ENCODE measurements around the gene OR2C3. TPM values are rescaled to one million over a fixed set of nuclear protein-coding genes. Genes with fewer than 3 reads are reported as not detected.

OR2C3 gene
- total and polyA plus RNA-seq, 2 of the 13 experiments (the other 11 are each of a cell fraction or from before 2014, with no cell fraction given), result not detected

GRCh38 chr1:247518613-247518891 is 17.7 kb downstream of the OR2C3 start (continued):
- no peak for TF ChIP-seq TRAFD1 (CRISPR knock-in tag; IDR thresholded peaks at IDR 0.05; ENCODE audit: borderline replicate concordance)
- TF ChIP-seq BCL6 (CRISPR knock-in tag; IDR thresholded peaks at IDR 0.05), result no peak
- no peak for TF ChIP-seq POLR2AphosphoS2 (IDR thresholded peaks at IDR 0.05; ENCODE audit: low read depth, low read length)
- no peak for TF ChIP-seq RBM39 (IDR thresholded peaks at IDR 0.05; ENCODE audit: low read depth, low read length, poor library complexity, severe bottlenecking)
- TF ChIP-seq ZNF362 (CRISPR knock-in tag; IDR thresholded peaks at IDR 0.05; ENCODE audit: borderline replicate concordance), result no peak
- no peak for TF ChIP-seq GPBP1L1 (CRISPR knock-in tag; IDR thresholded peaks at IDR 0.05)

GRCh38 chr1:247517795-247518612 is 18.2 kb downstream of the OR2C3 start:
- Histone ChIP-seq H3K79me2 (ENCODE audit: insufficient read depth, low read length) (no peaks in the 10 kb centered on the region), H3K4me3 (replicated peaks in 1 of 3; ENCODE audit: insufficient read depth in 1 of 3, low read depth in 2 of 3, low read length in 3 of 3) (no peak overlapping the region), H3K27ac (ENCODE audit: extremely low read length, insufficient read depth, low read length) (no peak overlapping the region), H4K20me1 (ENCODE audit: insufficient read depth, low read length) (no peaks in the 10 kb centered on the region), H3K36me3 (replicated peaks in 1 of 2; ENCODE audit: control insufficient read depth in 1 of 2, insufficient read depth in 2 of 2, low read length in 2 of 2) (no peaks in the 10 kb centered on the region), H3K4me2 (ENCODE audit: low read depth, low read length) (no peak overlapping the region), H3K9me3 (ENCODE audit: low read length) (no peaks in the 10 kb centered on the region), H3K9ac (ENCODE audit: insufficient read depth, low read depth, low read length) (no peak overlapping the region), H2AFZ (ENCODE audit: low read length) (no peak overlapping the region), H3K4me1 (ENCODE audit: insufficient read depth, low read length) (no peaks in the 10 kb centered on the region), H3K27me3 (ENCODE audit: control insufficient read depth in 1 of 2, insufficient read depth in 2 of 2, low read length in 2 of 2) (peaks cover 0 to 5% of the 10 kb centered on the region in 2 experiments; a peak in 1 of 5 replicates)
- ATAC-seq (no peak), DNase-seq (ENCODE audit: low spot score) (no peak), FAIRE-seq (no peak)
- intact Hi-C loops (cut with micrococcal nuclease; ENCODE audit: unreplicated experiment), result no loop called here
- TF ChIP-seq EEA1 (CRISPR knock-in tag; IDR thresholded peaks at IDR 0.05; ENCODE audit: borderline replicate concordance) (no peak), ZNF326 (CRISPR knock-in tag; IDR thresholded peaks at IDR 0.05; ENCODE audit: borderline replicate concordance) (no peak), MTA1 (CRISPR knock-in tag; IDR thresholded peaks at IDR 0.05; ENCODE audit: borderline replicate concordance) (no peak), ZSCAN30 (CRISPR knock-in tag; IDR thresholded peaks at IDR 0.05) (no peak), PRDM10 (CRISPR knock-in tag; IDR thresholded peaks at IDR 0.05; ENCODE audit: low read depth) (no peak), CSRNP1 (CRISPR knock-in tag; IDR thresholded peaks at IDR 0.05) (no peak)
- in situ Hi-C loops (cut with HindIII; ENCODE audit: extremely low pct_ligation_motif_present, low pct_unique_long_range_greater_than_20kb), result no loop called here
- ChIA-PET POLR2A (no interaction called here), CTCF (ENCODE audit: low intra/inter-chr PET ratio, low total read pairs) (no interaction called here)
- 75% methylated on average over 66 of the region's 72 CpGs for WGBS (ENCODE audit: low lambda C conversion rate)
- BruUV-seq (replicated peaks), result no TSS peak

All from HepG2 (cell line).